Gastroesophageal sphincter (tissue), 4 donors: ENCODE data around the gene CDC27. TPM values are rescaled to one million over a fixed set of nuclear protein-coding genes. Genes with fewer than 3 reads are reported as not detected.

Experiments used
- ATAC-seq: fragments of 150-250 bp; one replicate; pipeline ENCODE4 v1.9.1; 2016; ENCODE audit warnings: mild to moderate bottlenecking, moderate library complexity
- H3K27ac ChIP-seq, 4 donors: fragments of 200-600 bp; sonication (generic) in 3 of 4; 1 replicate in 3 of 4; 2 replicates in 1 of 4; pipeline ENCODE4 v1.5.1; 2016 to 2019
- H3K27me3 ChIP-seq: fragments of 200-600 bp; sonication (generic); one replicate; pipeline ENCODE4 v1.5.1; 2019
- H3K36me3 ChIP-seq, 2 donors: fragments of 200-600 bp; sonication (generic); one replicate each; pipeline ENCODE4 v1.5.1; 2019; ENCODE audit warnings: control low read depth in 1 of 2
- H3K4me1 ChIP-seq, 3 donors: fragments of 200-600 bp; sonication (generic); 1 replicate in 2 of 3; 2 replicates in 1 of 3; pipeline ENCODE4 v1.5.1; 2016 to 2019; ENCODE audit warnings: control low read depth in 2 of 3
- H3K4me3 ChIP-seq, 2 donors: fragments of 200-600 bp; sonication (generic); one replicate each; pipeline ENCODE4 v1.5.1; 2019; ENCODE audit warnings: mild to moderate bottlenecking in 1 of 2, moderate library complexity in 1 of 2
- H3K9me3 ChIP-seq, 3 donors: fragments of 200-600 bp; sonication (generic); one replicate each; pipeline ENCODE4 v1.5.1; 2017 to 2019; ENCODE audit warnings: control low read depth in 2 of 3
- CTCF ChIP-seq, 4 experiments: fragments of 200-600 bp in 2 of 4; fragments of 450-650 bp in 2 of 4; sonication (generic) in 1 of 4; IDR thresholded peaks; one replicate each; pipeline ENCODE4 v1.5.1; 2017 to 2019; ENCODE audit warnings: antibody characterized with exemption in 4 of 4, mild to moderate bottlenecking in 2 of 4, moderate library complexity in 2 of 4
- EP300 ChIP-seq: sonication (generic); formaldehyde crosslinking; IDR thresholded peaks from one replicate; pipeline ENCODE4 v1.6.1; 2017; ENCODE audit warnings: antibody characterized with exemption, mild to moderate bottlenecking
- POLR2A ChIP-seq, 2 donors: fragments of 450-650 bp; IDR thresholded peaks; one replicate each; pipeline ENCODE4 v1.6.1; 2017; ENCODE audit warnings: antibody characterized with exemption in 2 of 2, mild to moderate bottlenecking in 2 of 2, moderate library complexity in 1 of 2
- POLR2AphosphoS5 ChIP-seq: sonication (generic); formaldehyde crosslinking; IDR thresholded peaks from one replicate; pipeline ENCODE4 v1.6.1; 2017; ENCODE audit warnings: antibody characterized with exemption
- WGBS, 2 donors: methylation state at CpG; one replicate each; pipeline ENCODE4 v1.1.5; 2018; ENCODE audit warnings: low coverage in 1 of 2; 5-methylcytosine and 5-hydroxymethylcytosine counted together
- total RNA-seq, 4 donors: library from RNA; depleted of rRNA; stranded (reverse); fragments of >200 nt; gene quantifications; one replicate each; pipeline ENCODE4 v1.1.0, GENCODE V29; 2016

The CDC27 gene
- total RNA-seq, 4 donors from 2014 or later, result 40.4 to 71.4 (median 56.0) TPM

DNA sequence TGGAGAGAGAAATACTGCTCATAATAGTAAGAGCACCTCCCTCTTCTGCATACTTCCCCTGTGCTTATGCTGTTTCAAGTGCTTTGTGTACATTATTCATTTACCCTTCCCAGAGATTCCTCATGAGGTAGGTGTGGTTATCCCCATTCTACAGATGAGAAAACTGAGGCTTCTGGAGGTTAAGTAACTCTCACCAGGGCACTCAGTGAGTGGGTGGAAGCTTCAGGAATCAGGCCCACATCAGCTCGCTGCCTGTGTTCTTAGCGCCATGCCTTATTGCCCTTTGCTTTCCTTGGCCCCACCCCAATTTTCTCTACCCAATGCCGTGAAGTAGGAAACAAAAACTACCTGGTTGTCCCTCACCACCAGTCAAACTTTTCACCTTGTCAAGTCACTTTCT is 46.4 kb upstream of the CDC27 start:
- peaks cover 0 to 24% (median 10%) of the 10 kb centered on the region in 3 donors for H3K4me1 ChIP-seq
- no peak overlapping the region for H3K4me3 ChIP-seq
- no peak for ATAC-seq
- no peak for TF ChIP-seq EP300
- TF ChIP-seq CTCF (IDR thresholded peaks at IDR 0.05), result no peak
- TF ChIP-seq POLR2AphosphoS5, result no peak
- no peak for TF ChIP-seq POLR2A (IDR thresholded peaks at IDR 0.05)
- H3K36me3 ChIP-seq, result no peaks in the 10 kb centered on the region
- WGBS, 2 donors, result 91 to 94% methylated on average over 3 of the region's 3 CpGs
- no peak overlapping the region for H3K27ac ChIP-seq
- H3K9me3 ChIP-seq, result no peaks in the 10 kb centered on the region
- H3K27me3 ChIP-seq, result no peaks in the 10 kb centered on the region

DNA sequence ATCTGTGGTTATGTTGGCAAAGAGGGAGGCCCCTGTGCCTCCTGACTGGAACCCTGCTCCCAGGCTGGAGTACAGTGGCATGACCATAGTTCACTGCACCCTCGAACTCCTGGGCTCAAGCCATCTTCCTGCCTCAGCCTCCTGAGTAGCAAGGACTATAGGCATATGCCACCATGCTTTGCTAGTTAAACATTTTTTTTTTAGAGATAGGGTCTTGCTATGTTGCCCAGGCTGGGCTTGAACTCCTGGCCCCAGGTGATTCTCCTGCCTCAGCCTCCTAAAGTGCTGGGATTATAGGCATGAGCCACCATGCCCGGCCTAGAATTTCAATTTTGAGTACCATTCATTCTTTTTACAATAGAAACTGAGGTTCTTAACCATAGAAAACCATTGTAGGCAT is 43.4 kb upstream of the CDC27 start:
- Histone ChIP-seq H3K27me3 (no peaks in the 10 kb centered on the region), H3K4me1 (peaks cover 0 to 25% (median 8%) of the 10 kb centered on the region in 3 donors), H3K9me3 (no peaks in the 10 kb centered on the region), H3K36me3 (no peaks in the 10 kb centered on the region), H3K27ac (no peak overlapping the region), H3K4me3 (no peak overlapping the region)
- no peak for ATAC-seq
- TF ChIP-seq POLR2A (IDR thresholded peaks at IDR 0.05) (no peak), CTCF (IDR thresholded peaks at IDR 0.05) (no peak), EP300 (no peak), POLR2AphosphoS5 (no peak)
- WGBS, 2 donors, result 94 to 96% methylated on average over 2 of the region's 2 CpGs

- no peaks in the 10 kb centered on the region for H3K36me3 ChIP-seq
- no peak for ATAC-seq
- peaks cover 0 to 26% (median 8%) of the 10 kb centered on the region in 3 donors for H3K4me1 ChIP-seq
- WGBS, 2 donors, result 83 to 100% methylated on average over 1 to 3 of the region's 3 CpGs
- H3K27me3 ChIP-seq, result no peaks in the 10 kb centered on the region
- no peaks in the 10 kb centered on the region for H3K9me3 ChIP-seq
- H3K4me3 ChIP-seq, result no peak overlapping the region
- H3K27ac ChIP-seq, result no peak overlapping the region
- TF ChIP-seq POLR2A (IDR thresholded peaks at IDR 0.05) (no peak), EP300 (no peak), CTCF (IDR thresholded peaks at IDR 0.05) (no peak), POLR2AphosphoS5 (no peak)
These were observed 42.8 kb upstream of the CDC27 start for GRCh38 chr17:47231866-47232265.

- no peaks in the 10 kb centered on the region for H3K9me3 ChIP-seq
- no peaks in the 10 kb centered on the region for H3K27me3 ChIP-seq
- no peak overlapping the region for H3K4me3 ChIP-seq
- TF ChIP-seq EP300 (no peak), CTCF (IDR thresholded peaks at IDR 0.05) (no peak), POLR2A (IDR thresholded peaks at IDR 0.05) (no peak)
- peaks cover 0 to 28% (median 10%) of the 10 kb centered on the region in 3 donors for H3K4me1 ChIP-seq
- WGBS, 2 donors, result 86 to 88% methylated on average over 3 of the region's 3 CpGs
- H3K36me3 ChIP-seq, result no peaks in the 10 kb centered on the region
- no peak overlapping the region for H3K27ac ChIP-seq
- ATAC-seq, result no peak
These were observed 42.2 kb upstream of the CDC27 start for GRCh38 chr17:47231334-47231733.

DNA sequence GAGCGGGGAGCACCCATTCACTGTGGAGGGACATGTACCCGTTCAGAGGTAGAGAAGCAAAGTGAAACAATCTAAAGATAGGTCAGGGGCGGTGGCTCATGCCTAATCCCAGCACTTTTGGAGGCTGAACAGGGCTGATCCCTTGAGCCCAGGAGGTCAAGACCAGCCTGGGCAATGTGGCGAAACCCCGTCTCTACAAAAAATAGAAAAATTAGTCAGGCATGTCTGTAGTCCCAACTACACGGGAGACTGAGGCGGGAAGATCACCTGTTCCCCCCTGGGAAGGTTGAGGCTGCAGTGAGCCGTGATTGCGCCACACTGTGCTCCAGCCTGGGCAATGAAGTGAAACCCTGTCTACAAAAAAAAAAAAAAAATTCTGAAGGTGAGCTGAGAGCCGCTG is 41.8 kb upstream of the CDC27 start:
- Histone ChIP-seq H3K9me3 (no peaks in the 10 kb centered on the region), H3K27ac (peak overlapping the region in 1 of 4 donors; percentile 74), H3K4me1 (peaks cover 0 to 33% (median 14%) of the 10 kb centered on the region in 3 donors), H3K27me3 (no peaks in the 10 kb centered on the region), H3K4me3 (no peak overlapping the region), H3K36me3 (no peaks in the 10 kb centered on the region)
- no peak for ATAC-seq
- WGBS, 2 donors, result 92 to 95% methylated on average over 8 to 10 of the region's 10 CpGs
- TF ChIP-seq CTCF (IDR thresholded peaks at IDR 0.05), result no peak
- no peak for TF ChIP-seq EP300
- TF ChIP-seq POLR2A (IDR thresholded peaks at IDR 0.05), result no peak
- TF ChIP-seq POLR2AphosphoS5, result no peak
